ENCODE data around the gene MYH9. TPM values are rescaled to one million over a fixed set of nuclear protein-coding genes. Genes with fewer than 3 reads are reported as not detected.
"Not testable (repeated sequence)": the region's sequence is repeated elsewhere in the genome, so short reads cannot be mapped to it uniquely, and the experiment has no call there.

The MYH9 gene
- total and polyA plus RNA-seq, 10 donors: 59.8 to 1,376 (median 711) TPM

- no peaks in the 10 kb centered on the region for H3K27me3 ChIP-seq (replicated peaks in 1 of 7)
- intact Hi-C loops (cut with DNase I; ENCODE audit: low total_unique reads): no loop called here
- 82 to 96% (median 93%) methylated on average over 11 of the region's 11 CpGs for WGBS, 5 donors
- H3K27ac ChIP-seq: no peak overlapping the region
- H3K4me3 ChIP-seq: no peak overlapping the region
- H3K36me3 ChIP-seq: peaks cover 0 to 53% (median 24%) of the 10 kb centered on the region in 6 donors
- H3K4me1 ChIP-seq: peaks cover 0 to 6% (median 0%) of the 10 kb centered on the region in 6 donors
- no peak for TF ChIP-seq CTCF (IDR thresholded peaks at IDR 0.05 in 8 of 11, conservative IDR thresholded peaks at IDR 0.05 in 3 of 11)
- no peak for TF ChIP-seq POLR2AphosphoS5 (IDR thresholded peaks at IDR 0.05)
- TF ChIP-seq POLR2A (IDR thresholded peaks at IDR 0.05): no peak
- no peaks in the 10 kb centered on the region for H3K9me3 ChIP-seq
- DNase-seq: no peak
Observed at GRCh38 chr22:36267896-36268485, 119.8 kb downstream of the MYH9 start.

GRCh38 chr22:36267058-36267457 lies 120.7 kb downstream of the MYH9 start:
- no peaks in the 10 kb centered on the region for H3K9me3 ChIP-seq
- no peak overlapping the region for H3K27ac ChIP-seq
- no peak overlapping the region for H3K4me3 ChIP-seq
- DNase-seq: no peak
- H3K4me1 ChIP-seq: peaks cover 0 to 6% (median 0%) of the 10 kb centered on the region in 6 donors
- TF ChIP-seq CTCF (IDR thresholded peaks at IDR 0.05 in 8 of 11, conservative IDR thresholded peaks at IDR 0.05 in 3 of 11): no peak
- TF ChIP-seq POLR2A (IDR thresholded peaks at IDR 0.05): no peak
- TF ChIP-seq POLR2AphosphoS5 (IDR thresholded peaks at IDR 0.05): no peak
- WGBS, 5 donors: 96 to 98% (median 98%) methylated on average over 4 of the region's 4 CpGs
- no peaks in the 10 kb centered on the region for H3K27me3 ChIP-seq (replicated peaks in 1 of 7)
- peaks cover 0 to 62% (median 32%) of the 10 kb centered on the region in 6 donors for H3K36me3 ChIP-seq
- intact Hi-C loops (cut with DNase I; ENCODE audit: low total_unique reads): no loop called here

GRCh38 chr22:36263886-36264664 lies 123.7 kb downstream of the MYH9 start:
- WGBS, 5 donors: 79 to 93% (median 86%) methylated on average over 7 of the region's 7 CpGs
- DNase-seq; H3K4me3 ChIP-seq; H3K9me3 ChIP-seq; intact Hi-C loops (cut with DNase I; ENCODE audit: low total_unique reads); H3K27me3 ChIP-seq (replicated peaks in 1 of 7): not testable (repeated sequence)
- Histone ChIP-seq H3K36me3 (peaks cover 0 to 92% (median 49%) of the 10 kb centered on the region in 6 donors), H3K4me1 (peaks cover 4 to 27% (median 15%) of the 10 kb centered on the region in 6 donors), H3K27ac (peak overlapping the region in 5 of 8 donors; percentile 8 to 45 (median 35))

- not testable (repeated sequence) for DNase-seq
Observed at GRCh38 chr22:36263216-36263673, 124.5 kb downstream of the MYH9 start.

GRCh38 chr22:36262307-36262706 lies 125.5 kb downstream of the MYH9 start:
- H3K4me3 ChIP-seq; H3K27me3 ChIP-seq (replicated peaks in 1 of 7); intact Hi-C loops (cut with DNase I; ENCODE audit: low total_unique reads); H3K9me3 ChIP-seq; DNase-seq: not testable (repeated sequence)
- H3K36me3 ChIP-seq: peaks cover 0 to 100% (median 58%) of the 10 kb centered on the region in 6 donors
- 85 to 98% (median 91%) methylated on average over 3 of the region's 3 CpGs for WGBS, 5 donors
- H3K4me1 ChIP-seq: peaks cover 15 to 43% (median 32%) of the 10 kb centered on the region in 6 donors
- peak overlapping the region in 3 of 8 donors; percentile 23 to 45 (median 43) for H3K27ac ChIP-seq

More at GRCh38 chr22:36263216-36263673, 124.5 kb downstream of the MYH9 start:
- H3K4me3 ChIP-seq; H3K9me3 ChIP-seq; intact Hi-C loops (cut with DNase I; ENCODE audit: low total_unique reads); H3K27me3 ChIP-seq (replicated peaks in 1 of 7): not testable (repeated sequence)
- Histone ChIP-seq H3K4me1 (peaks cover 12 to 35% (median 23%) of the 10 kb centered on the region in 6 donors), H3K27ac (peak overlapping the region in 2 of 8 donors; percentile 43 to 45), H3K36me3 (peaks cover 0 to 99% (median 50%) of the 10 kb centered on the region in 6 donors)
- WGBS, 5 donors: 51 to 78% (median 55%) methylated on average over 5 of the region's 5 CpGs

- H3K9me3 ChIP-seq; H3K27me3 ChIP-seq (replicated peaks in 1 of 7); H3K4me3 ChIP-seq; intact Hi-C loops (cut with DNase I; ENCODE audit: low total_unique reads); DNase-seq: not testable (repeated sequence)
- peaks cover 0 to 100% (median 57%) of the 10 kb centered on the region in 6 donors for H3K36me3 ChIP-seq
- H3K27ac ChIP-seq: peak overlapping the region in 5 of 8 donors; percentile 4 to 45 (median 31)
- WGBS, 5 donors: 75 to 87% (median 79%) methylated on average over 5 to 6 of the region's 6 CpGs
- peaks cover 15 to 50% (median 37%) of the 10 kb centered on the region in 6 donors for H3K4me1 ChIP-seq
Observed at GRCh38 chr22:36261675-36262074, 126.1 kb downstream of the MYH9 start.

All from spleen (tissue), 11 donors.